Hematopoietic multipotent progenitor cell treated with erythropoietin and hydrocortisone succinate and interleukin-3 and kit ligand, for 17 days (in vitro differentiated cells): Measurements from ENCODE around the gene ANKRD49.

Experiments used
- DNase-seq: peaks from one replicate; pipeline ENCODE4 v3.0.0-alpha.2; 2015; ENCODE audit warnings: low spot score

Gene ANKRD49

GRCh38 chr11:94544646-94545263, 51.0 kb downstream of the ANKRD49 start:
- DNase-seq, result no peak

GRCh38 chr11:94545264-94546161, 51.7 kb downstream of the ANKRD49 start:
- DNase-seq, result no peak

- DNase-seq, result no peak
Measured at GRCh38 chr11:94546162-94546470, 52.3 kb downstream of the ANKRD49 start.

GRCh38 chr11:94546886-94547285, 53.1 kb downstream of the ANKRD49 start:
- DNase-seq, result no peak

GRCh38 chr11:94549146-94549545, 55.4 kb downstream of the ANKRD49 start:
- DNase-seq, result no peak
